Retinal pigment epithelial cell (primary cell): Measurements from ENCODE around the gene NOP53.

ENCODE experiments used
- DNase-seq: peaks from one replicate; pipeline ENCODE4 v3.0.0-alpha.2; 2010; ENCODE audit warnings: low read depth
- H3K4me3 ChIP-seq: 2 replicates; pipeline ENCODE4 v1.5.1; 2011; ENCODE audit warnings: mild to moderate bottlenecking, low read length, control low read depth, moderate library complexity
- CTCF ChIP-seq: conservative IDR thresholded peaks from 2 replicates; pipeline ENCODE4 v1.5.1; 2011; ENCODE audit warnings: low read depth, low read length, control low read depth, inconsistent platforms

NOP53 gene

GRCh38 chr19:47701717-47702552, 43.4 kb upstream of the NOP53 start:
- TF ChIP-seq CTCF: no peak
- DNase-seq: no peak
- no peak overlapping the region for H3K4me3 ChIP-seq

- no peak for DNase-seq
- no peak overlapping the region for H3K4me3 ChIP-seq
- TF ChIP-seq CTCF: no peak
Observed at GRCh38 chr19:47702671-47703070, 42.7 kb upstream of the NOP53 start.

- DNase-seq: no peak
- H3K4me3 ChIP-seq: no peak overlapping the region
- TF ChIP-seq CTCF: no peak
Observed at GRCh38 chr19:47703301-47703700, 42.0 kb upstream of the NOP53 start.

- DNase-seq: no peak
- no peak overlapping the region for H3K4me3 ChIP-seq
- no peak for TF ChIP-seq CTCF
Observed at GRCh38 chr19:47704024-47704423, 41.3 kb upstream of the NOP53 start.

- no peak for DNase-seq
- H3K4me3 ChIP-seq: no peak overlapping the region
- no peak for TF ChIP-seq CTCF
Observed at GRCh38 chr19:47704656-47705055, 40.7 kb upstream of the NOP53 start.

- peak; percentile 93 for TF ChIP-seq CTCF
- no peak overlapping the region for H3K4me3 ChIP-seq
- DNase-seq: no peak
Observed at GRCh38 chr19:47707135-47707925, 38.0 kb upstream of the NOP53 start.

GRCh38 chr19:47711652-47712242, 33.6 kb upstream of the NOP53 start:
- DNase-seq: no peak
- no peak overlapping the region for H3K4me3 ChIP-seq
- no peak for TF ChIP-seq CTCF
